ENCODE measurements around the gene TMEM220. TPM values are rescaled to one million over a fixed set of nuclear protein-coding genes. Genes with fewer than 3 reads are reported as not detected.

The TMEM220 gene
- total RNA-seq, 1 donor from 2014 or later, result 42.7 TPM

DNA sequence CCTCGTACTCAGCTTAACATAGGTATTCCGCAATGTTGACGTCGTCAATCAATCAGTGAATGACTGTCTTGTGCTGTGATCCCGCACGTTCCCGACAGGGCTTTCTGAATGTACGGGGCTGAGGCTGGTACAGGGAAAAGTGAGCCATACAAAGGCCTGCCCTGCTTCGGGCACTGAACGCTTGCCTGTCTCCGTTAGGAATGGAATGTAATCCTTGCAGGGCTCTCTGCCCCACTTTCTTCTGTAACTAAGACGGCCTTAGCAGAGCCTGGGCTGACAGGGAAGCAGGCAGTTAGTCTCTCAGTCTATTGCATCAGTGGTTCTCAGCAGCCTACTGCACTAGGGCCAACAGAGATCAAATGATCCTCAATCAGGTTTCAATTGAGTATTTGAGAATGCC is 56.5 kb downstream of the TMEM220 start:
- no peak for ATAC-seq

DNA sequence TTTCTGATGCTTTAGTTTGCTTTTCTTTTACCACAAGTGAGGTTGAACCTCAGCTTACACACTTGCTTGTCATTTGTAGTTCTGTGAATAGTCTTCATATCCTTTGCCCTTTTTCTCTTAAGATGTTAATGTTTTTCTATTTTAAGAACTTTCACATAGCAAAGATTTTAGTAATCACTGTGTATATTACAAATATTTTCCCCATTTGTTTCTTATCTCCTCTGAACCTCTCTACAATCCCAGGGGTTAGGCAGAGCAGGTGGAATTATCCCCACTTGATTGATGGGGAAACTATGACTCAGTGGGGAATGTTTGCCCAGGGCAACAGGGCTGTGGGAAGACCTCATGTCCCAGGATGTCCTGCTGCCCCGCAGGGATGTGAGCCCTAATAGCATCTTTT is 61.0 kb downstream of the TMEM220 start:
- ATAC-seq (no peak), DNase-seq (ENCODE audit: low spot score) (no peak)

More for the DNA sequence above, 56.5 kb downstream of the TMEM220 start:
- no peak for DNase-seq (ENCODE audit: low spot score)

DNA sequence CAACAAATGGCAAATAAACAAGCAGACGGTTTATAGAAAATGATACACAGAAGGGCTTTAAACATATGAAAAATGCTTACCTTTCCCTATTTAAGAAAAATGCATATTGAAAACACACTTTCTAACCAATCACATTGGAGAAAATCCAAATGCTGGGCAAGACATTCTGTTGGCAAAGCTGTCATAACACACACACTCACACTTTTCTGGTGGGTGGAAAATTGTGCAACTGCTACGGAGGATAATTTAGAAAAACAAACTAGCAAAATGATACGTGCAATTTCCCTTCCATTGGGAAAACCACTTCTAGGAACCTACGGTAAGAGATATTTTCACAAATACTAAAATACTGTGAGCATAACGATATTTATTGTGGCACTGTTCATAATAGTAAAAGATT is 62.9 kb downstream of the TMEM220 start:
- DNase-seq (ENCODE audit: low spot score) (no peak), ATAC-seq (no peak)

DNA sequence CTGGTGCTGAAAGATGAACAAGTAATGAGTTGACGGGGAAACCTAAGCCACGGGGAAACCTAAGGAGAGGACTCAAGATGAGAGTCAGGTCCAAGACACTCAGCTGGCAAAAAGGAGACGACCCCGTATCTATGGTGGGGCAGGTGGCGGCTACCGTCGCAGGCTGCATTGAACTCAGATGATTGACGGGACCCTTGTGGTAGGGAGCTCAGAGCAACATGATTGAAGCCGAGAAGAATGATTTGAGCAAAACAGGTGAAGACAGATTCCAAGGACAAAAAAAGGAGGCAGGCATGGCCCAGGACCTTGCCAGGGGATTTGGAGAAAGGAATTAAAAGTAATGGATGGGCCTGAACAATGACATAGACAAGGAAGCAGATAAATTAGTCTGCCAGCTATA is 65.3 kb downstream of the TMEM220 start:
- ATAC-seq (no peak), DNase-seq (ENCODE audit: low spot score) (no peak)

Other genes starting within 250 kb of the TMEM220 start
- not detected for gene MYH1, start 211.5 kb downstream of the TMEM220 start, total RNA-seq
- not detected for gene MYH2, start 180.4 kb downstream of the TMEM220 start, total RNA-seq
- 4.2 TPM for gene MYH3, start 72.7 kb downstream of the TMEM220 start, total RNA-seq
- gene SCO1, start 32.5 kb downstream of the TMEM220 start, total RNA-seq, result 30.6 TPM
- gene ADPRM, start 32.4 kb downstream of the TMEM220 start, total RNA-seq, result 3.9 TPM
- gene TMEM238L, start 74.1 kb upstream of the TMEM220 start, total RNA-seq, result not detected
- gene PIRT, start 108.1 kb upstream of the TMEM220 start, total RNA-seq, result not detected

All from left lobe of liver (tissue), 2 donors.